IMR-90 (cell line): ENCODE data around the gene XRCC4. TPM values are rescaled to one million over a fixed set of nuclear protein-coding genes. Genes with fewer than 3 reads are reported as not detected.

ENCODE experiments used
- ATAC-seq: fragments of 200-7000 bp; cut with Tn5 transposase; 2 replicates; pipeline ENCODE4 v1.9.1; 2020; ENCODE audit warnings: low read depth, mild to moderate bottlenecking, moderate library complexity
- BruUV-seq: library from RNA; stranded (reverse); fragments of 400-500 nt; replicated peaks from 2 replicates; lab custom pipeline; 2021; lab: Mats Ljungman, UMichigan
- CTCF ChIA-PET: fragments of 300-600 bp; formaldehyde crosslinking; extraction: SDS; loops from one replicate; lab custom pipeline; 2021; ENCODE audit warnings: antibody characterized with exemption; lab: Yijun Ruan, JAX
- POLR2A ChIA-PET: fragments of 300-600 bp; sonication (Branson Sonifier 250); formaldehyde crosslinking; loops from one replicate; lab custom pipeline; 2022; ENCODE audit warnings: antibody characterized with exemption; ENCODE audit not compliant: unreplicated experiment; lab: Charles Lee
- DNase-seq: peaks from one replicate; pipeline ENCODE4 v3.0.0; 2013
- H2AFZ ChIP-seq: replicated peaks from 2 replicates; pipeline ENCODE3; 2013; ENCODE audit warnings: low read length, mild to moderate bottlenecking; ENCODE audit not compliant: poor library complexity
- H2AK5ac ChIP-seq: 2 replicates; pipeline ENCODE4 v1.6.1; 2013; ENCODE audit warnings: low read depth, low read length, inconsistent platforms
- H2AK9ac ChIP-seq: replicated peaks from 2 replicates; pipeline ENCODE3; 2013; ENCODE audit warnings: mild to moderate bottlenecking, low read depth, low read length, moderate library complexity; ENCODE audit not compliant: poor library complexity
- H2BK120ac ChIP-seq: 2 replicates; pipeline ENCODE4 v1.6.1; 2013; ENCODE audit warnings: low read depth, low read length, inconsistent platforms
- H2BK15ac ChIP-seq: 3 replicates; pipeline ENCODE4 v1.6.1; 2013; ENCODE audit warnings: low read depth, low read length, inconsistent platforms
- H2BK20ac ChIP-seq: 2 replicates; pipeline ENCODE4 v1.6.1; 2013; ENCODE audit warnings: low read depth, mild to moderate bottlenecking, inconsistent platforms, low read length, moderate library complexity
- H2BK5ac ChIP-seq: 2 replicates; pipeline ENCODE4 v1.6.1; 2013; ENCODE audit warnings: mild to moderate bottlenecking, low read depth, low read length, inconsistent platforms; ENCODE audit not compliant: poor library complexity, severe bottlenecking
- H3K14ac ChIP-seq: replicated peaks from 2 replicates; pipeline ENCODE4 v1.6.1; 2013; ENCODE audit warnings: low read depth, low read length, inconsistent platforms
- H3K18ac ChIP-seq: 2 replicates; pipeline ENCODE4 v1.6.1; 2013; ENCODE audit warnings: low read depth, low read length, control low read depth
- H3K23ac ChIP-seq: 2 replicates; pipeline ENCODE4 v1.6.1; 2013; ENCODE audit warnings: low read depth, low read length, inconsistent platforms
- H3K27ac ChIP-seq: 2 replicates; pipeline ENCODE4 v1.5.1; 2013; ENCODE audit warnings: mild to moderate bottlenecking, control low read depth, low read length; ENCODE audit not compliant: insufficient read depth
- H3K27me3 ChIP-seq: 2 replicates; pipeline ENCODE4 v1.6.1; 2013; ENCODE audit warnings: low read length; ENCODE audit not compliant: control insufficient read depth, insufficient read depth
- H3K36me3 ChIP-seq: 2 replicates; pipeline ENCODE4 v1.6.1; 2013; ENCODE audit warnings: low read length, mixed read lengths; ENCODE audit not compliant: control insufficient read depth, insufficient read depth
- H3K4ac ChIP-seq: 2 replicates; pipeline ENCODE4 v1.6.1; 2013; ENCODE audit warnings: low read depth, low read length, inconsistent platforms
- H3K4me1 ChIP-seq: 2 replicates; pipeline ENCODE4 v1.6.1; 2013; ENCODE audit warnings: low read length, mixed read lengths; ENCODE audit not compliant: control insufficient read depth, insufficient read depth
- H3K4me2 ChIP-seq: 2 replicates; pipeline ENCODE4 v1.6.1; 2013; ENCODE audit warnings: low read depth, mild to moderate bottlenecking, control low read depth, low read length, moderate library complexity
- H3K4me3 ChIP-seq: 2 replicates; pipeline ENCODE4 v1.5.1; 2013; ENCODE audit warnings: low read depth, mild to moderate bottlenecking, control low read depth, low read length, moderate library complexity; ENCODE audit not compliant: insufficient read depth
- H3K56ac ChIP-seq: 2 replicates; pipeline ENCODE4 v1.6.1; 2013; ENCODE audit warnings: low read length, inconsistent platforms; ENCODE audit not compliant: insufficient read depth; ENCODE audit errors: extremely low read depth
- H3K79me1 ChIP-seq, 2 experiments: 2 replicates each; pipeline ENCODE4 v1.6.1; 2013; ENCODE audit warnings: low read length in 2 of 2, inconsistent platforms in 1 of 2, low read depth in 1 of 2
- H3K9ac ChIP-seq: 2 replicates; pipeline ENCODE4 v1.6.1; 2013; ENCODE audit warnings: low read depth, low read length, control low read depth
- H3K9me1 ChIP-seq: 2 replicates; pipeline ENCODE4 v1.6.1; 2013; ENCODE audit warnings: low read length, inconsistent platforms; ENCODE audit not compliant: insufficient read depth
- H3K9me3 ChIP-seq: 2 replicates; pipeline ENCODE4 v1.6.1; 2013; ENCODE audit warnings: low read length; ENCODE audit not compliant: control insufficient read depth, insufficient read depth
- H4K20me1 ChIP-seq: 2 replicates; pipeline ENCODE4 v1.6.1; 2013; ENCODE audit warnings: low read length, inconsistent platforms; ENCODE audit not compliant: insufficient read depth
- H4K5ac ChIP-seq: 2 replicates; pipeline ENCODE4 v1.6.1; 2013; ENCODE audit warnings: mild to moderate bottlenecking, low read depth, low read length, control low read depth
- H4K8ac ChIP-seq, 2 experiments: 2 replicates each; pipeline ENCODE4 v1.6.1; 2013; ENCODE audit warnings: low read depth in 2 of 2, low read length in 2 of 2, control low read depth in 1 of 2, inconsistent platforms in 1 of 2
- H4K91ac ChIP-seq: 2 replicates; pipeline ENCODE4 v1.6.1; 2013; ENCODE audit warnings: low read depth, low read length, inconsistent platforms; ENCODE audit not compliant: insufficient read depth
- ELK1 ChIP-seq: fragments of 150-350 bp; IDR thresholded peaks from 2 replicates; pipeline ENCODE4 v1.6.1; 2016; ENCODE audit warnings: low read depth, mild to moderate bottlenecking, low read length, moderate library complexity, borderline replicate concordance
- FOS ChIP-seq: fragments of 150-350 bp; IDR thresholded peaks from 2 replicates; pipeline ENCODE4 v1.6.1; 2016; ENCODE audit warnings: low read depth, low read length
- MXI1 ChIP-seq: IDR thresholded peaks from 2 replicates; pipeline ENCODE4 v1.6.1; 2012; ENCODE audit warnings: low read depth, mild to moderate bottlenecking, low read length, moderate library complexity, borderline replicate concordance
- NFE2L2 ChIP-seq: fragments of 150-350 bp; IDR thresholded peaks from 2 replicates; pipeline ENCODE4 v1.6.1; 2016; ENCODE audit warnings: low read depth, mild to moderate bottlenecking, low read length
- WGBS, 2 experiments: methylation state at CpG; one replicate each; pipeline versions ENCODE4 v1.1.5 to v1.1.7; 2013; ENCODE audit warnings: missing lambda C conversion rate in 2 of 2; ENCODE audit not compliant: insufficient read length in 1 of 2; ENCODE audit errors: extremely low coverage in 2 of 2; 5-methylcytosine and 5-hydroxymethylcytosine counted together
- dilution Hi-C: fragments of 300-500 bp; cut with HindIII; formaldehyde crosslinking; loops from one replicate; pipeline ENCODE4 v1.14.3; 2018; ENCODE audit warnings: low sequenced_read_pairs; ENCODE audit not compliant: unreplicated experiment
- in situ Hi-C: fragments of 300-500 bp; cut with MboI; formaldehyde crosslinking; loops from 3 replicates; pipeline ENCODE4 v1.14.3; 2019; ENCODE audit warnings: low sequenced_read_pairs, inconsistent platforms, mixed read lengths
- intact Hi-C: fragments of 100-400 bp; cut with micrococcal nuclease; formaldehyde crosslinking; loops from 2 replicates; pipeline ENCODE4 v1.10.0; 2022
- polyA plus RNA-seq, 3 experiments: library from polyadenylated mRNA; depleted of rRNA; stranded (reverse); fragments of >200 nt; gene quantifications; 2 replicates each; pipeline ENCODE4 v1.2.3, GENCODE V29; 2012; ENCODE audit warnings: low replicate concordance in 1 of 3
- total RNA-seq: library from RNA; depleted of rRNA; stranded (reverse); fragments of >200 nt; gene quantifications from 2 replicates; pipeline ENCODE4 v1.2.3, GENCODE V29; 2012

Gene XRCC4
- total and polyA plus RNA-seq, 2 of the 4 experiments (the other 2 are of a cell fraction), result 3.5 to 4.7 TPM

- H3K4me1 ChIP-seq, result no peaks in the 10 kb centered on the region; the same call in 1 of the 2 replicates
- no peaks in the 10 kb centered on the region for H3K9me3 ChIP-seq
- no peak overlapping the region for H4K91ac ChIP-seq
- dilution Hi-C loops (no loop called here), in situ Hi-C loops (no loop called here), intact Hi-C loops (no loop called here)
- no peak overlapping the region for H3K4ac ChIP-seq
- no peak overlapping the region for H2BK120ac ChIP-seq
- no peaks in the 10 kb centered on the region for H3K9me1 ChIP-seq
- H2BK15ac ChIP-seq, result no peak overlapping the region
- no peak overlapping the region for H3K27ac ChIP-seq
- H2BK5ac ChIP-seq, result no peak overlapping the region
- ChIA-PET POLR2A (no interaction called here), CTCF (no interaction called here)
- H3K14ac ChIP-seq, result no peak overlapping the region
- no peak overlapping the region for H3K18ac ChIP-seq
- DNase-seq, result no peak
- WGBS, 2 experiments, result no CpG with 5 or more reads among the region's 3 CpGs
- no peak overlapping the region for H3K9ac ChIP-seq
- ATAC-seq, result no peak
- H4K5ac ChIP-seq, result no peak overlapping the region
- H2AK5ac ChIP-seq, result no peak overlapping the region
- no peak overlapping the region for H2AK9ac ChIP-seq
- H4K20me1 ChIP-seq, result no peaks in the 10 kb centered on the region
- H2AFZ ChIP-seq, result no peak overlapping the region
- H3K23ac ChIP-seq, result no peak overlapping the region
- H3K79me1 ChIP-seq, result no peaks in the 10 kb centered on the region
- no peak overlapping the region for H4K8ac ChIP-seq
- H2BK20ac ChIP-seq, result no peak overlapping the region
- TF ChIP-seq NFE2L2 (no peak), MXI1 (no peak), FOS (no peak), ELK1 (no peak)
- H3K27me3 ChIP-seq, result no peaks in the 10 kb centered on the region
- H3K36me3 ChIP-seq, result no peaks in the 10 kb centered on the region
- no peak overlapping the region for H3K4me3 ChIP-seq
- no peak overlapping the region for H3K56ac ChIP-seq
- no TSS peak for BruUV-seq
- H3K4me2 ChIP-seq, result no peak overlapping the region
These were observed 71.0 kb downstream of the XRCC4 start for GRCh38 chr5:83148370-83148769.
